Cerebellar nuclear complex (tissue), 1 donor: Measurements from ENCODE around the gene IL36RN.

Experiments used
- DNase-seq, 2 experiments: peaks; one replicate each; lab custom pipeline; 2025; lab: John Stamatoyannopoulos, UW

The IL36RN gene

GRCh38 chr2:113050921-113051895, 7.8 kb upstream of the IL36RN start:
- DNase-seq: no peak

GRCh38 chr2:113052396-113052917, 6.5 kb upstream of the IL36RN start, which contains the start of gene IL36B:
Gene IL36B (minus strand): TSS chr2:113052867.
- no peak for DNase-seq

- no peak for DNase-seq
These were observed 5.3 kb upstream of the IL36RN start for GRCh38 chr2:113053666-113054065.

- no peak for DNase-seq
These were observed 4.9 kb upstream of the IL36RN start for GRCh38 chr2:113054066-113054465.

- no peak for DNase-seq
These were observed 2.5 kb upstream of the IL36RN start for GRCh38 chr2:113056521-113056920.

GRCh38 chr2:113057117-113057516, 1.9 kb upstream of the IL36RN start:
- DNase-seq: no peak

- no peak for DNase-seq
These were observed 495 bp upstream of the IL36RN start for GRCh38 chr2:113058411-113058994.

- DNase-seq: no peak
These were observed 1.4 kb downstream of the IL36RN start for GRCh38 chr2:113060396-113060795.

GRCh38 chr2:113060796-113061195, 1.8 kb downstream of the IL36RN start:
- DNase-seq: no peak

GRCh38 chr2:113061241-113061640, 2.2 kb downstream of the IL36RN start:
- DNase-seq: no peak

- DNase-seq: no peak
These were observed 3.1 kb downstream of the IL36RN start for GRCh38 chr2:113061896-113062770.

- DNase-seq: no peak
These were observed 5.3 kb downstream of the IL36RN start for GRCh38 chr2:113064281-113064680.

- no peak for DNase-seq
These were observed 5.9 kb downstream of the IL36RN start for GRCh38 chr2:113064898-113065297.

- DNase-seq: no peak
These were observed 8.7 kb downstream of the IL36RN start, which contains the start of gene IL1F10 for GRCh38 chr2:113067681-113068080. Gene IL1F10 (plus strand): TSS chr2:113067970. CDS start chr2:113072739, 4,769 bp downstream.

GRCh38 chr2:113068249-113068648, 9.3 kb downstream of the IL36RN start:
- DNase-seq: no peak

- no peak for DNase-seq
These were observed 9.9 kb downstream of the IL36RN start for GRCh38 chr2:113068706-113069485.

- no peak for DNase-seq
These were observed 10.9 kb downstream of the IL36RN start for GRCh38 chr2:113069676-113070605.

GRCh38 chr2:113070606-113070975, 11.6 kb downstream of the IL36RN start:
- DNase-seq: no peak

- no peak for DNase-seq
These were observed 13.6 kb downstream of the IL36RN start for GRCh38 chr2:113072584-113072983.

- DNase-seq: no peak
These were observed 14.4 kb downstream of the IL36RN start for GRCh38 chr2:113073325-113073834.
